K562 (cell line): Measurements from ENCODE around the gene PLEKHN1. TPM values are rescaled to one million over a fixed set of nuclear protein-coding genes. Genes with fewer than 3 reads are reported as not detected.

Source experiments
- ARID1B ChIP-seq: fragments of 450-650 bp; IDR thresholded peaks from 2 replicates; pipeline ENCODE4 v1.6.1; 2016; ENCODE audit warnings: antibody characterized with exemption, mild to moderate bottlenecking, inconsistent platforms
- DDX20 ChIP-seq: fragments of 450-650 bp; IDR thresholded peaks from 2 replicates; pipeline ENCODE4 v1.6.1; 2016; ENCODE audit warnings: missing genetic modification characterization, low read depth, mild to moderate bottlenecking, missing compliant biosample characterization, moderate library complexity
- GABPB2 ChIP-seq: fragments of 250-450 bp; sonication (Bioruptor Pico); conservative IDR thresholded peaks from 2 replicates; pipeline ENCODE4 v1.5.1; 2021; ENCODE audit warnings: mild to moderate bottlenecking
- GTF3C2 ChIP-seq: IDR thresholded peaks from 3 replicates; pipeline ENCODE4 v1.6.1; 2011; ENCODE audit warnings: borderline replicate concordance, mild to moderate bottlenecking, moderate library complexity; ENCODE audit not compliant: insufficient read length; ENCODE audit errors: extremely low read depth
- HNRNPLL ChIP-seq: fragments of 200-400 bp; formaldehyde crosslinking; IDR thresholded peaks from 2 replicates; pipeline ENCODE4 v1.6.1; 2017; ENCODE audit warnings: low read length, low read depth, mild to moderate bottlenecking; ENCODE audit not compliant: poor library complexity, severe bottlenecking
- LCOR ChIP-seq: sonication (generic); formaldehyde crosslinking; IDR thresholded peaks from 2 replicates; pipeline ENCODE4 v1.8.0; 2022; ENCODE audit warnings: mild to moderate bottlenecking, missing genetic modification reagents
- MCM2 ChIP-seq: fragments of 450-650 bp; IDR thresholded peaks from 2 replicates; pipeline ENCODE4 v1.6.1; 2017; ENCODE audit warnings: low read depth, mild to moderate bottlenecking
- MEF2D ChIP-seq: conservative IDR thresholded peaks from 2 replicates; pipeline ENCODE4 v1.6.1; 2016; ENCODE audit warnings: low read depth, missing genetic modification characterization, missing compliant biosample characterization
- NBN ChIP-seq: fragments of 450-650 bp; IDR thresholded peaks from 2 replicates; pipeline ENCODE4 v1.6.1; 2016; ENCODE audit warnings: low read depth, mild to moderate bottlenecking
- NRF1 ChIP-seq, 2 experiments: fragments of 450-650 bp; IDR thresholded peaks in 1 of 2; conservative IDR thresholded peaks in 1 of 2; 2 replicates each; pipeline ENCODE4 v1.6.1; 2014; ENCODE audit warnings: mild to moderate bottlenecking in 2 of 2
- POLR2B ChIP-seq: fragments of 450-650 bp; IDR thresholded peaks from 2 replicates; pipeline ENCODE4 v1.6.1; 2018; ENCODE audit warnings: low read depth; ENCODE audit not compliant: partially characterized antibody
- PTTG1 ChIP-seq: fragments of 450-650 bp; IDR thresholded peaks from 2 replicates; pipeline ENCODE4 v1.6.1; 2016; ENCODE audit warnings: low read depth, mild to moderate bottlenecking, missing genetic modification characterization, missing compliant biosample characterization
- SRF ChIP-seq, 2 experiments: fragments of 250-450, 450-650 bp in 1 of 2; sonication (Bioruptor Pico) in 1 of 2; sonication (generic) in 1 of 2; formaldehyde crosslinking; IDR thresholded peaks; 2 replicates each; pipeline versions ENCODE4 v1.5.0 to v1.5.1; 2020 to 2022; ENCODE audit warnings: mild to moderate bottlenecking in 1 of 2, missing genetic modification reagents in 1 of 2
- TEAD1 ChIP-seq, 2 experiments: fragments of 450-650 bp in 1 of 2; sonication (generic) in 1 of 2; formaldehyde crosslinking; IDR thresholded peaks; 2 replicates each; pipeline versions ENCODE4 v1.4.0 to v1.8.0; 2020 to 2022; ENCODE audit warnings: mild to moderate bottlenecking in 2 of 2, missing genetic modification reagents in 1 of 2
- ZBTB33 ChIP-seq: sonication (generic); formaldehyde crosslinking; IDR thresholded peaks from 2 replicates; pipeline ENCODE4 v1.8.1; 2023; ENCODE audit warnings: mild to moderate bottlenecking, missing genetic modification reagents
- ZHX1 ChIP-seq: fragments of 150-350 bp; conservative IDR thresholded peaks from 2 replicates; pipeline ENCODE4 v1.6.1; 2014; ENCODE audit warnings: low read length
- ZNF12 ChIP-seq: sonication (generic); formaldehyde crosslinking; IDR thresholded peaks from 2 replicates; pipeline ENCODE4 v1.4.0; 2020; ENCODE audit warnings: mild to moderate bottlenecking, missing genetic modification reagents
- ZNF347 ChIP-seq: fragments of 450-650 bp; formaldehyde crosslinking; IDR thresholded peaks from 2 replicates; pipeline ENCODE4 v1.4.0; 2020; ENCODE audit warnings: low read depth, mild to moderate bottlenecking, moderate library complexity
- ZNF431 ChIP-seq: sonication (generic); formaldehyde crosslinking; IDR thresholded peaks from 2 replicates; pipeline ENCODE4 v1.8.0; 2022; ENCODE audit warnings: mild to moderate bottlenecking, missing genetic modification reagents
- ZNF644 ChIP-seq: fragments of 200-800 bp; sonication (Bioruptor generic); IDR thresholded peaks from 2 replicates; pipeline ENCODE4 v1.6.1; 2016; ENCODE audit warnings: low read depth, missing genetic modification characterization, missing compliant biosample characterization
- ZNF79 ChIP-seq: fragments of 250-450 bp; sonication (Bioruptor Pico); IDR thresholded peaks from 2 replicates; pipeline ENCODE4 v1.4.0; 2020; ENCODE audit warnings: low read depth, mild to moderate bottlenecking, moderate library complexity
- polyA plus RNA-seq, 8 experiments: library from polyadenylated mRNA; depleted of rRNA in 4 of 8; stranded (reverse) in 5 of 8; unstranded in 3 of 8; fragments of >200 nt; fragmentation: Nextera tagmentation in 2 of 8; fragmentation: Illumina TruSeq in 1 of 8; extraction: Ambion mirVana in 2 of 8; extraction: Trizol in 1 of 8; gene quantifications; 2 replicates each; pipeline versions ENCODE4 v1.2.1 to v1.2.3, GENCODE V29; 2011 to 2014; ENCODE audit warnings: inconsistent platforms in 1 of 8, missing spikeins in 1 of 8
- total RNA-seq, 7 experiments: library from RNA; depleted of rRNA in 6 of 7; stranded (reverse); fragments of >200 nt in 6 of 7; fragmentation: Illumina TruSeq in 2 of 7; extraction: Trizol in 2 of 7; gene quantifications; 2 replicates each; pipeline versions ENCODE4 v1.2.1 to v1.2.3, GENCODE V29; 2011 to 2021; ENCODE audit warnings: low replicate concordance in 1 of 7

The PLEKHN1 gene
- total and polyA plus RNA-seq, 9 of the 15 experiments (the other 6 are each of a cell fraction or from before 2014, with no cell fraction given): 0.07 to 1.5 (median 0.13) TPM; not detected in 2

GRCh38 chr1:961132-961669 is 5.1 kb upstream of the PLEKHN1 start (continued):
- TF ChIP-seq ZNF644 (tag) (no peak), ZNF431 (CRISPR knock-in tag) (peak; percentile 69; the same call in 1 of the 2 replicates), NBN (no peak), LCOR (no peak), DDX20 (tag) (no peak), POLR2B (no peak), ZNF347 (no peak), MEF2D (tag) (no peak), ARID1B (no peak), ZNF79 (CRISPR knock-in tag) (no peak), ZNF12 (0 out of 2 replicates have a peak, but pooled peaks have one; percentile 38), NRF1 (conservative IDR thresholded peaks at IDR 0.05 in 1 of 2, IDR thresholded peaks at IDR 0.05 in 1 of 2) (no peak), ZBTB33 (peak; percentile 99), GABPB2 (no peak), ZHX1 (no peak), SRF (CRISPR knock-in tag; IDR thresholded peaks at IDR 0.05) (no peak), MCM2 (no peak), GTF3C2 (no peak), PTTG1 (tag) (no peak), HNRNPLL (no peak), TEAD1 (CRISPR knock-in tag; IDR thresholded peaks at IDR 0.05) (peak in 1 of 2 experiments; percentile 36; a peak in 1 of 4 replicates)
